Measurements from ENCODE around the gene MACROD1. TPM values are rescaled to one million over a fixed set of nuclear protein-coding genes. Genes with fewer than 3 reads are reported as not detected.

Gene MACROD1, protein sequence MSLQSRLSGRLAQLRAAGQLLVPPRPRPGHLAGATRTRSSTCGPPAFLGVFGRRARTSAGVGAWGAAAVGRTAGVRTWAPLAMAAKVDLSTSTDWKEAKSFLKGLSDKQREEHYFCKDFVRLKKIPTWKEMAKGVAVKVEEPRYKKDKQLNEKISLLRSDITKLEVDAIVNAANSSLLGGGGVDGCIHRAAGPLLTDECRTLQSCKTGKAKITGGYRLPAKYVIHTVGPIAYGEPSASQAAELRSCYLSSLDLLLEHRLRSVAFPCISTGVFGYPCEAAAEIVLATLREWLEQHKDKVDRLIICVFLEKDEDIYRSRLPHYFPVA
- total RNA-seq = 20.9 and 23.1 TPM in 2 replicates

GRCh38 chr11:64165842-64166635, at the start of gene MACROD1:
Gene MACROD1, minus strand, starts transcription at chr11:64166113. Its CDS starts 119 bp downstream, at chr11:64165994.

DNA sequence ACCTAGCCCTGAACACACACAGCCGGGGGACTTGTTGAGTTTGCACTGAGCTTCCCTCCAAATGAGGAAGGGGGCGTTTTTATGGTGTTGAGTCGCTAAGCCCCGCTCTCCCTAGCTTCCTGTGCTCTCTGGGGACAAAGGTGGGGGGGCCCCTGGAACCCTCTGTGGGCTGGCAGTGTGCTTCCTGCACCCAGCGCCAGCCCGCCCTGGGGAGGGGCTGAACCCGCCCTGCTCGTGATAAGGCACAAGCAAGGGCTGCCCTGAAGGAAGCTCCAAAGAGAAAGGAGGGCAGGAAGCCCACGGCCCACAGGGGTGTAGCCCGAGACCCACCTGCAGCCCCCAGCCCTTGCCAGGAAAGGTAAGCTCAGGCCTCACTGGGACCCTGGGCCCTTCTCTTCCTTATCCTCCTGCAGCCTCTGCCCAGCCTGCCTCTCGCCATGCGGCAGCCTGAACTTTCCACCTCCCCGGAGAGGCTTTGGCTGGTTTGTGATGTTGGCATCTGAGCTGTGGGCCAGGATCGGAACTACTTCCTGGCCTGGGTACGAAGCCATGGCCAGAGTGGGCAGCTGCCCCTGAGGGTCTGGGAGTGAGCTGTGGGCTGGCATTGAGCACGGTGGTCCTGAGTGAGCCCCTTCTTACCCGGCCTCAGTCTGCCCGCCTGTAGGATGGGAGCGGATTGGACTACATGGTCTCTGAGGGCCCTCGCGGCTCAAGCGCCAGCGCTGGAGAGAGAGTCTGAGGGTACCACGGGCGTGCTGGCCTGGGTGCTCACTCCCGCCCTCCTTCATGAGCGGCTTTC, 40.7 kb upstream of the MACROD1 start, which contains the start of gene FERMT3:
Gene FERMT3 (plus strand): TSS at position 265 of the 799 bp plus-strand sequence. CDS start 644 bp downstream, outside the sequence.

GRCh38 chr11:64185693-64186491, 20.0 kb upstream of the MACROD1 start, which contains the start of gene STIP1:
Gene STIP1, plus strand, starts transcription at chr11:64186171. Its CDS starts 91 bp downstream, at chr11:64186262.

DNA sequence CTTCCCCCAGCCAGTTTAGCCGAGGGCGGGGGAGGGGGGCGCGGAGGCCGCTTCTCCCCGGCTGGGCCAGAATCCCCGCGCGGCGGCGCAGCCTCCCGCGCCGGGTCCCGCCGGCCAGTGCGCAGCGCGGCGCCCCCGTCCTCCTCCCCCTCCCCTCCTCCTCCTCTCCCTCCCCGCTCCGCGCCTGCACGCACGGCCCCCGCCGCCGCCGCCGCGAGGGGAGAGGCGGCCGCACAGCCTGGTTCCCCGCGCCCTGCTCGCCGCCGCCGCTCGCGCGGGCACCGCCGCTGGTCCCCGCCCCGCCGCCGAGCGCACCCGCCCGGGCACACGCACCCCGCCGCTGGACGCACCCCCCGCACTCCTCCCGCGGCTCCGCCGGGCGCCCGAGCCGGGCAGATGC, 130.3 kb downstream of the MACROD1 start, which contains the start of gene FLRT1:
Gene FLRT1 (plus strand): TSS at position 356 of the 400 bp plus-strand sequence. CDS start 80,337 bp downstream, outside the sequence.

DNA sequence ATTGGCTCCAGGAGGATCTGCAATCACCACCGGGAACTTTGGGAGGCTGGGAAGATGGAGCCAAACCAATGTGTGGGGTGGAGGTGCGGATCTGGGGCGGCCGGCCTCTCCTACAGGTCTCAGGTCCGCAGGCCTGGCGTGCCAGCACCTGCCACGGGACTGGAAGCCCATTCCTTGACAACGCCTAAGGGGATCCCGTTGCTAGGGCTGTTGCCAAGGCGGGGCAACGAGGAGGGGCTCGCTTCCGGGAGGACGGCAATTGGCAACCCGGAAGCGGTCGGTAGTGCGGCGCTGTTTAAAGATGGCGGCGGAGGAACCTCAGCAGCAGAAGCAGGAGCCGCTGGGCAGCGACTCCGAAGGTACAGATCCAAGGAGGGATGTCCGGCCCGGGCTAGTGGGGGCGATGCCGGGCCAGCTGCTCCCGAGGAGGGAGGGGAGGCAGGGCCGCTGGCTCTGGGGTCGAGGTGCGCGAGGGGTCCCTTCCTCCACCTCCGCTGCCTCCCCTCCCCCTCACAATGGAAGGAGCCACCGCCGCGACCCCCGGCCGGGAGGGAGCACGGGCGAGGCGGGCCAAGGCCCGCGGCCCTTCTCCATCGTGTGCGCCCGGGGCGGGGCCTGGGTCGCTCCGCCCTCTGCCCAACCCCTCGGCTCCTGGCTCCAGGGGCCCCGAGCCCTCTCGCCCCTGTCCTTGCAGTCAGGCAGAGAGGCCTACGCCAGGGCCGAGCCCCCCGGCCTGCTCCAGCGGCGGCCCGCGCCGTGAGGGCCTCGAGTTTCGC, 179.6 kb downstream of the MACROD1 start, which contains the start of gene OTUB1:
Gene OTUB1 (plus strand): TSS at position 283 of the 776 bp plus-strand sequence. CDS start 19 bp downstream, at position 302.

DNA sequence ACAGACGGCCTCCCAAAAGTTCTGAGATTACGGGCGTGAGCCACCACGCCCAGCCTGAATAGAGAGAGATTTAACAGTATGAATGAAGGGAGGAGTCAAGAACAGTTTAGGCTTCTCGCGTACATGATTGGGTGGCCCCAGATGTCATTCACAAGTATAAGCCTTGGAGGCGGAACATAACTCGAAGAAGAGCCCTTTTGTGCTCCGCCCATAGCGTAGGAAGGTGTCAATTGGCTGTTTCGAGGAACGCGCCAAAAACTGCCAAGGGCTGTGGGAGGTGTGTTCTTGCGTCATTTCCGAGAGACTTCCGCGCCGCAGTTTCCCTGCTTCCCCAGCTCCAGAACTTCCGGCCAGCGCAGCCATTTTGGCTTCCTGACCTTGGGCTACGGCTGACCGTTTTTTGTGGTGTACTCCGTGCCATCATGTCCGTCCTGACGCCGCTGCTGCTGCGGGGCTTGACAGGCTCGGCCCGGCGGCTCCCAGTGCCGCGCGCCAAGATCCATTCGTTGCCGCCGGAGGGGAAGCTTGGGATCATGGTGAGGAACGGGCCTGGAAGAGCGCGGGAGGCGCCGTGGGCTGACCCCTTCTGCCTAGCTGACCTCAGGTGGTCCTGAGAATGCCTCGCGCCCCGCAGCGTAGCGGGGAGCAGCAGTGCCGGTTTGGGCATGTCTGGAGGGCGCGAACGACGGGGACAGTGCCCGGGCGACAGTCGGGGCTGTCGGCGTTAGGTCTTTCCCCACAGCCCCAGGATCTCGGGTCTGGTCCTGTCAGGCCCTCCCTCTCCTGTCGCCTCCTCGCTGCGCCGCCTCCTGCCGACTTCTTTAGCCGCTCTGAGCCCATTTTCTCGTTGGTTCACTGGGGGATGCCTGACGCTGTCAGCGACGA, 191.4 kb downstream of the MACROD1 start, which contains the start of gene COX8A:
Gene COX8A (plus strand): TSS at position 362 of the 885 bp plus-strand sequence. CDS start 61 bp downstream, at position 423.

Small RNAs within 50 kb of the gene (small RNA-seq; reads per million reads assigned to genes)
- 0.22 reads per million for gene RNU6-45P

Other genes starting within 250 kb of the MACROD1 start
- 1.8 and 2.7 TPM in 2 replicates for gene RCOR2, start 248.9 kb downstream of the MACROD1 start, total RNA-seq
- 6.2 and 12.1 TPM in 2 replicates for gene NAA40, start 227.1 kb downstream of the MACROD1 start, total RNA-seq
- 264 and 429 TPM in 2 replicates for gene COX8A, start 191.5 kb downstream of the MACROD1 start, total RNA-seq
- gene OTUB1, start 179.7 kb downstream of the MACROD1 start, total RNA-seq = 44.4 and 46.3 TPM in 2 replicates
- under 0.01 TPM in 1 of 2 replicates, not detected in the other for gene FLRT1, start 130.2 kb downstream of the MACROD1 start, total RNA-seq
- 159 and 235 TPM in 2 replicates for gene STIP1, start 20.1 kb upstream of the MACROD1 start, total RNA-seq
- 2.2 and 7.8 TPM in 2 replicates for gene FERMT3, start 40.6 kb upstream of the MACROD1 start, total RNA-seq
- gene TRPT1, start 60.1 kb upstream of the MACROD1 start, total RNA-seq = 28.7 and 29.9 TPM in 2 replicates
- 46.3 and 51.8 TPM in 2 replicates for gene NUDT22, start 60.2 kb upstream of the MACROD1 start, total RNA-seq
- gene DNAJC4, start 64.4 kb upstream of the MACROD1 start, total RNA-seq = 7.0 and 7.4 TPM in 2 replicates
- gene VEGFB, start 68.5 kb upstream of the MACROD1 start, total RNA-seq = 26.0 and 29.4 TPM in 2 replicates
- 40.3 and 48.5 TPM in 2 replicates for gene FKBP2, start 75.0 kb upstream of the MACROD1 start, total RNA-seq
- gene PPP1R14B, start 80.8 kb upstream of the MACROD1 start, total RNA-seq = 259 and 300 TPM in 2 replicates
- 35.3 and 61.4 TPM in 2 replicates for gene PLCB3, start 85.4 kb upstream of the MACROD1 start, total RNA-seq
- 46.9 and 71.7 TPM in 2 replicates for gene BAD, start 118.6 kb upstream of the MACROD1 start, total RNA-seq
- 9.6 and 12.1 TPM in 2 replicates for gene GPR137, start 119.7 kb upstream of the MACROD1 start, total RNA-seq
- gene KCNK4, start 125.2 kb upstream of the MACROD1 start, total RNA-seq = not detected in 2 replicates
- gene CATSPERZ, start 134.2 kb upstream of the MACROD1 start, total RNA-seq = 1.1 TPM in 1 of 2 replicates, not detected in the other
- gene ESRRA, start 139.4 kb upstream of the MACROD1 start, total RNA-seq = 31.2 and 36.0 TPM in 2 replicates
- 138 and 175 TPM in 2 replicates for gene TRMT112, start 151.4 kb upstream of the MACROD1 start, total RNA-seq
- gene PRDX5, start 152.0 kb upstream of the MACROD1 start, total RNA-seq = 92.1 and 148 TPM in 2 replicates
- gene CCDC88B, start 174.1 kb upstream of the MACROD1 start, total RNA-seq = 0.20 and 1.8 TPM in 2 replicates
- gene RPS6KA4, start 193.0 kb upstream of the MACROD1 start, total RNA-seq = 44.8 and 54.0 TPM in 2 replicates